Activated naive CD8-positive, alpha-beta T cell treated with anti-CD3 and anti-CD28 coated beads, Interleukin-2, amount 10 ng/mL, durations not matched to agents 7 days and 5 days (primary cell): ENCODE data around the gene FNDC4. TPM values are rescaled to one million over a fixed set of nuclear protein-coding genes. Genes with fewer than 3 reads are reported as not detected.

Source experiments
- ATAC-seq: fragments of 150-1000 bp; cut with Tn5 transposase; one replicate; pipeline ENCODE4 v1.10.0; 2021; ENCODE audit warnings: low read depth, moderate library complexity
- POLR2A ChIA-PET: fragments of 350-600 bp; sonication (Branson Sonifier 250); formaldehyde crosslinking; loops from one replicate; lab custom pipeline; 2021; ENCODE audit warnings: antibody characterized with exemption; lab: Charles Lee
- DNase-seq: peaks from one replicate; pipeline ENCODE4 v3.0.0; 2021
- H3K27ac Mint-ChIP-seq: one replicate; pipeline ENCODE4 v1.8.0; 2022; ENCODE audit warnings: mild to moderate bottlenecking, mixed read lengths
- H3K27me3 Mint-ChIP-seq: one replicate; pipeline ENCODE4 v1.8.0; 2022; ENCODE audit warnings: mild to moderate bottlenecking, moderate library complexity, mixed read lengths
- H3K36me3 Mint-ChIP-seq: one replicate; pipeline ENCODE4 v1.8.0; 2021; ENCODE audit warnings: mild to moderate bottlenecking, mixed read lengths
- H3K4me1 Mint-ChIP-seq: one replicate; pipeline ENCODE4 v1.8.0; 2021; ENCODE audit warnings: mixed read lengths
- H3K4me3 Mint-ChIP-seq: one replicate; pipeline ENCODE4 v1.8.0; 2022; ENCODE audit warnings: mild to moderate bottlenecking, moderate library complexity, mixed read lengths
- H3K9me3 Mint-ChIP-seq: one replicate; pipeline ENCODE4 v1.8.0; 2021; ENCODE audit warnings: mixed read lengths
- total RNA-seq, 2 experiments: library from RNA; stranded (reverse); gene quantifications; one replicate each; pipeline ENCODE4 v1.2.3, GENCODE V29; 2021

The FNDC4 gene
- total RNA-seq, 2 experiments from 2014 or later: not detected

- ATAC-seq (no peak), DNase-seq (no peak)
- H3K4me3 Mint-ChIP-seq: no peak overlapping the region
- POLR2A ChIA-PET: no interaction called here
- no peaks in the 10 kb centered on the region for H3K9me3 Mint-ChIP-seq
- H3K4me1 Mint-ChIP-seq: no peaks in the 10 kb centered on the region
- H3K27me3 Mint-ChIP-seq: peaks cover 16% of the 10 kb centered on the region
- no peak overlapping the region for H3K27ac Mint-ChIP-seq
- no peaks in the 10 kb centered on the region for H3K36me3 Mint-ChIP-seq
These were observed 11.6 kb upstream of the FNDC4 start for GRCh38 chr2:27506587-27506986.

GRCh38 chr2:27502142-27502541 lies 7.1 kb upstream of the FNDC4 start:
- Mint-ChIP-seq H3K27me3 (peaks cover 28% of the 10 kb centered on the region), H3K9me3 (no peaks in the 10 kb centered on the region), H3K36me3 (no peaks in the 10 kb centered on the region), H3K27ac (no peak overlapping the region), H3K4me3 (no peak overlapping the region), H3K4me1 (no peaks in the 10 kb centered on the region)
- POLR2A ChIA-PET: no interaction called here
- no peak for DNase-seq
- no peak for ATAC-seq

GRCh38 chr2:27501042-27501441 lies 6.0 kb upstream of the FNDC4 start:
- Mint-ChIP-seq H3K27me3 (peaks cover 39% of the 10 kb centered on the region), H3K4me1 (no peaks in the 10 kb centered on the region), H3K27ac (no peak overlapping the region), H3K36me3 (no peaks in the 10 kb centered on the region), H3K9me3 (no peaks in the 10 kb centered on the region), H3K4me3 (no peak overlapping the region)
- POLR2A ChIA-PET: no interaction called here
- ATAC-seq: no peak
- no peak for DNase-seq

- no peak for ATAC-seq
- no peak overlapping the region for H3K4me3 Mint-ChIP-seq
These were observed 4.0 kb upstream of the FNDC4 start for GRCh38 chr2:27498975-27499374.

GRCh38 chr2:27497288-27497627 lies 2.3 kb upstream of the FNDC4 start:
- POLR2A ChIA-PET: no interaction called here
- H3K4me1 Mint-ChIP-seq: peaks cover 7% of the 10 kb centered on the region
- DNase-seq (no peak), ATAC-seq (no peak)
- peaks cover 59% of the 10 kb centered on the region for H3K27me3 Mint-ChIP-seq
- H3K27ac Mint-ChIP-seq: no peak overlapping the region
- no peak overlapping the region for H3K4me3 Mint-ChIP-seq
- no peaks in the 10 kb centered on the region for H3K9me3 Mint-ChIP-seq
- no peaks in the 10 kb centered on the region for H3K36me3 Mint-ChIP-seq

More at GRCh38 chr2:27498975-27499374, 4.0 kb upstream of the FNDC4 start:
- peaks cover 54% of the 10 kb centered on the region for H3K27me3 Mint-ChIP-seq
- POLR2A ChIA-PET: no interaction called here
- H3K36me3 Mint-ChIP-seq: no peaks in the 10 kb centered on the region
- DNase-seq: no peak
- no peak overlapping the region for H3K27ac Mint-ChIP-seq
- peaks cover 5% of the 10 kb centered on the region for H3K4me1 Mint-ChIP-seq
- no peaks in the 10 kb centered on the region for H3K9me3 Mint-ChIP-seq

DNA sequence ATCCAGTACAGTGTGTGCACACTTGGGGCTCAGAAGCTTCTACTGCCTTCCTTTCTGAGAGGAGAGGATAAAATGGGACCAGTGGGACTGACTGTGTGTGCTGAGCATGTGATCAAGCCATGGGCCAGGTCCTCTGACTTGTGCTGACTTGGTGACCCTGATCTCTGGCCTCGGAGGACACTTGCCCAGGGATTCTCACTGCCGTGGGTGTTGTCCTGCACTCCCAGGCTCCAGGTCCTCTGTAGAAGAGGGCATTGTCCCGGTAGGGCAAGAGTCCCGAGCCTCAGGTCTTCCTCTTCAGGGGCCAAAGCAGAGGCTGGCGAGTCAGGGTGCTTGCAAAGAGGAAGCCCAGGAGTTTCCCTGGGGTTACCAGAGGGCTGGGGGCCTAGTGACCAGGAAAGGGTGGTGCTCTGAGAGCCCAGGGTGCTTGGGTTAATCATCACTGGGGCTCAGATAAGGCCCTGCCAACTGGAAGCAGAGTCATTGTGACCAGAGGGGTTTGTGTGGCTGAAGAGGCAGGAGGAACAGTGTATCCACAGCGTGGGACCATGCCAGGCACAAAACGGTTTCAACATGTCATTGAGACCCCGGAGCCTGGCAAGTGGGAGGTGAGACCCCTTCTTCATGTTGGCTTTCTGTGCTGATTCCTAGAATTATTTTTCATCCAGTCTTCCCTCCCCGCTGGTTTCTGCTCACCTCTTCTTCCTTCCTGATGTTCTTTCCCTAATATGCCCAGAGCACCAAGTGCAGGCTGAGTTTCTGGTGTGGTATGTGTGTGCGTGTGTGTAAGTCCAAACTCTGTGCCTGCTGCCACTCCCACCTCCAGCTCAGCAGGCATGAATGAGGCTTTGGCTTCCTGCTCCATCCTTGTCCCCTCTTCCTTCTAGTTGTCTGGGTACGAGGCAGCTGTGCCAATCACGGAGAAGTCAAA lies 1.6 kb upstream of the FNDC4 start, which contains the start of gene GCKR:
GCKR (plus strand) TSS at position 483 of the 931 bp plus-strand sequence; CDS start at position 549, 66 bp downstream.
- Mint-ChIP-seq H3K4me1 (peaks cover 7% of the 10 kb centered on the region), H3K27ac (no peak within 1 kb of the TSS), H3K27me3 (peaks cover 56% of the 10 kb centered on the region), H3K36me3 (no peaks in the 10 kb centered on the region), H3K9me3 (no peaks in the 10 kb centered on the region), H3K4me3 (no peak within 1 kb of the TSS)
- POLR2A ChIA-PET: no interaction called here
- no peak for DNase-seq
- no peak for ATAC-seq

DNA sequence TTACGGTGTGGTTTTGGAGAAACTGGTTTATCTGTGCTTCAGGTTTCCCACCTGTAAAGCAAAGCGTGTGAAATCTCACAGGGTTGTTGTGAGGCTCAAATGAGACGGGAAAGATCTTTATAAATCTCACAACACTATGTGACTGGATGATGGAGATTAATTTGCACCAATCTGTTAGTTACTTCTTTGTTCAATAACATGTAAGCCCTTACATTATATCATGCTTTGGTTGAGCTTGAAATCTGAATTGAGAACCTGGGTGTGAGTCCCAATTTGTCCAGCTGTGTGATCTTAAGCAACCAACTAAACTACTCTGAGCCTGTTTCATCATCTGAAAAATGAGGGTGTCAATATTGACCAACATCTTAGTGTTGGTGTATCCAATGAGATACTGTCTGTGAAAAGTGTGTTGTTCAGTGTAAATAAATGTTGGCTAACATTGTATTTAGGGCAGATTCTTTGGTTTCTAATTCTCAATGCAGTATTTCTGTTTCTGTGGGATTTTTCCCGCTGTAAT lies 898 bp upstream of the FNDC4 start:
- H3K27ac Mint-ChIP-seq: no peak overlapping the region
- H3K9me3 Mint-ChIP-seq: no peaks in the 10 kb centered on the region
- no peaks in the 10 kb centered on the region for H3K36me3 Mint-ChIP-seq
- POLR2A ChIA-PET: no interaction called here
- no peak for ATAC-seq
- peaks cover 55% of the 10 kb centered on the region for H3K27me3 Mint-ChIP-seq
- H3K4me1 Mint-ChIP-seq: peaks cover 12% of the 10 kb centered on the region
- no peak overlapping the region for H3K4me3 Mint-ChIP-seq
- no peak for DNase-seq

DNA sequence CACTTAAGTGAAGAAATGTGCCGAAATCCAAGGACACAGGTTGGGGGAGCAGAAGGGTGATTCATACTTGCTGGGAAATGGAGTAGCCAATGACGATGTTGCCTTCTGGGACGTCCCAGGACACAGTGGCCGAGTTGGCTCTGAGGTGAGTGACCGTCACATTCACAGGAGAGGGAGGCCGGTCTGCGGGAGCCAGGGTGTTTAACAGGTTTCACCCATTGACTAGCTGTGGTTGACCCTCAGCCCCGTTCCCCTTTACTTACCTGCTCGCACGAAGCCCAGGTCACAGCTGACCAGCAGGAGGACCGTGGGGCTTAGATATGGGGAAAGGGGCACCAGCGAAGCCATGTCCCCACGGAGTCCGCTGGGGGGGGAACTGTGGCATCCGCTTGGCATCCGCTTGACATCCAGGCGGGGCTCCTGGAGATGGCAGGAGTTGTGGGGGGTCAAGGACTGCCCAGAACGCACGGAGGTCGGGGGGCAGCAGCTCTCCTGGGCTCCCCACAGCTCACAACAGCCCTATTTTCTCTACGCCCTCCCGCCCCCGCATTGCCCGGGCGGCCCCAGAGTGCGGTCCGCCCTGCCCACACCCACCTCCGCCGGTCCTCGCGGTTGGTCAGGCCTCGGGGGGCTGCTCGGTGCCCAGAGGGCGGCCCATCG lies 586 bp downstream of the FNDC4 start:
- H3K27me3 Mint-ChIP-seq: peaks cover 54% of the 10 kb centered on the region
- ATAC-seq: no peak
- POLR2A ChIA-PET: interaction anchor here (1.0 kb wide), 1 partner anchor 115 kb away, joined by 3 read pairs; no protein-coding TSS in a partner anchor
- no peaks in the 10 kb centered on the region for H3K9me3 Mint-ChIP-seq
- H3K27ac Mint-ChIP-seq: no peak overlapping the region
- H3K4me1 Mint-ChIP-seq: peaks cover 21% of the 10 kb centered on the region
- DNase-seq: no peak
- peak overlapping the region; percentile 54 for H3K4me3 Mint-ChIP-seq
- H3K36me3 Mint-ChIP-seq: no peaks in the 10 kb centered on the region

DNA sequence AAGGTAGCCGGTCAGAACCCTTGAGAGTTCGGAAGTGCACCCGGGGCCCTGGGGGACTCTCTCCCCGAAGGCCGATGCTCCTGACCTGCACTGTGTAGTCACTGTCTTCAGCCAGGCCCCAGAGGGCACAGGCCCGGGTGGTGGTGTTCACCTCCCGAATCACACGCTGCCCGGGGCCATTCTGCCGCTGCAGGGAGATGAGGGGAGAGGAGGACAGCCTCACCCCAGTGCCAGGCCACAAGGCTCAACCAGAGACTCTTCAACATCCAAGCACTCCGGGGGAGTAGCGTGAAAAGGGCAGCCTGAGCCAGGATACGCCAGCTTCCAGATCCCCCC lies 1.1 kb downstream of the FNDC4 start:
- DNase-seq (no peak), ATAC-seq (no peak)
- Mint-ChIP-seq H3K27me3 (peaks cover 50% of the 10 kb centered on the region), H3K4me1 (peaks cover 22% of the 10 kb centered on the region), H3K4me3 (peak overlapping the region; percentile 17), H3K27ac (no peak overlapping the region), H3K9me3 (no peaks in the 10 kb centered on the region), H3K36me3 (no peaks in the 10 kb centered on the region)
- POLR2A ChIA-PET: no interaction called here

GRCh38 chr2:27492557-27492956 lies 2.4 kb downstream of the FNDC4 start:
- POLR2A ChIA-PET: no interaction called here
- no peak overlapping the region for H3K4me3 Mint-ChIP-seq
- peaks cover 25% of the 10 kb centered on the region for H3K4me1 Mint-ChIP-seq
- DNase-seq (no peak), ATAC-seq (no peak)
- no peaks in the 10 kb centered on the region for H3K36me3 Mint-ChIP-seq
- H3K9me3 Mint-ChIP-seq: no peaks in the 10 kb centered on the region
- peaks cover 39% of the 10 kb centered on the region for H3K27me3 Mint-ChIP-seq
- no peak overlapping the region for H3K27ac Mint-ChIP-seq

- H3K9me3 Mint-ChIP-seq: no peaks in the 10 kb centered on the region
- no peaks in the 10 kb centered on the region for H3K36me3 Mint-ChIP-seq
- peaks cover 20% of the 10 kb centered on the region for H3K4me1 Mint-ChIP-seq
These were observed 5.3 kb downstream of the FNDC4 start, which contains the start of gene IFT172 for GRCh38 chr2:27489498-27490397. Gene IFT172 (minus strand): TSS chr2:27489743. CDS start chr2:27489653, 90 bp downstream.

DNA sequence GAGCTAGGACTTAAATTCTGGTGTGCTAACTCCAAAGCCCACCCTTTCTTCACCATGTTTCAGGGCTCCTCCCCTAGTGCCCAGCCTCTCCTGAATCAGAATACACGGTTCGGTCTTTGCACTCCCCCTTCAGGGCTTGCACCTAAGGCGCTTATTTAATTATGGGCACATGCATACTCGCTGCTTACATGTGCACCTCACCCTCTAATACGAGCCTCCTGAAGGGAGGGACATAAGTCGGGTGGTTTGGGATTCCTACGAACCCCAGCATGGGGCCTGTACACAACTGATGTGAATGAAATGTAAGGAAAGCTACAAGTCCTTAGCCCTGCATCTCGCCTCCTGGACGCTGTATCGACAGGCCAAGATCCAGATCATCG lies 5.9 kb downstream of the FNDC4 start:
- peak overlapping the region; percentile 82 for H3K27ac Mint-ChIP-seq
- no peaks in the 10 kb centered on the region for H3K9me3 Mint-ChIP-seq
- no peaks in the 10 kb centered on the region for H3K36me3 Mint-ChIP-seq
- H3K4me1 Mint-ChIP-seq: peaks cover 20% of the 10 kb centered on the region
- H3K27me3 Mint-ChIP-seq: peaks cover 10% of the 10 kb centered on the region
- ATAC-seq: peak; percentile 0
- peak overlapping the region; percentile 88 for H3K4me3 Mint-ChIP-seq
- POLR2A ChIA-PET: interaction anchor here (1.6 kb wide), 1 partner anchor 79 kb away, joined by 4 read pairs; the partner anchor contains the start of gene PPM1G
- DNase-seq: no peak

More at GRCh38 chr2:27489498-27490397, 5.3 kb downstream of the FNDC4 start, which contains the start of gene IFT172:
- Mint-ChIP-seq H3K27ac (peak within 1 kb of the TSS; percentile 82), H3K27me3 (peaks cover 14% of the 10 kb centered on the region), H3K4me3 (peak within 1 kb of the TSS; percentile 88)
- POLR2A ChIA-PET: interaction anchor here (0.8 to 1.6 kb wide), 2 partner anchors 10 to 80 kb away, joined by 3 to 4 read pairs; partner anchors contain the start of gene PPM1G
- DNase-seq (peak; percentile 95), ATAC-seq (peak; percentile 95)
